Karpas-422 (cell line): ENCODE data around the gene JAG2. TPM values are rescaled to one million over a fixed set of nuclear protein-coding genes. Genes with fewer than 3 reads are reported as not detected.
"Not testable (repeated sequence)": the region's sequence is repeated elsewhere in the genome, so short reads cannot be mapped to it uniquely, and the experiment has no call there.

Experiments used
- DNase-seq: peaks from one replicate; pipeline ENCODE4 v3.0.0-alpha.2; 2015
- H2AFZ ChIP-seq: fragments of 200-600 bp; sonication (generic); 2 replicates; pipeline ENCODE4 v1.6.1; 2014; ENCODE audit warnings: antibody characterized with exemption, low read length, mixed read lengths
- H3K27ac ChIP-seq: fragments of 200-600 bp; sonication (generic); 2 replicates; pipeline ENCODE4 v1.5.1; 2014; ENCODE audit warnings: mild to moderate bottlenecking, low read length, moderate library complexity
- H3K27me3 ChIP-seq: fragments of 200-600 bp; sonication (generic); 2 replicates; pipeline ENCODE4 v1.6.1; 2014; ENCODE audit warnings: low read length, mixed read lengths
- H3K36me3 ChIP-seq: fragments of 200-600 bp; sonication (generic); 2 replicates; pipeline ENCODE4 v1.6.1; 2014; ENCODE audit warnings: low read length, mixed read lengths; ENCODE audit not compliant: insufficient read depth
- H3K4me1 ChIP-seq: fragments of 200-600 bp; sonication (generic); 2 replicates; pipeline ENCODE4 v1.6.1; 2014; ENCODE audit warnings: mild to moderate bottlenecking, low read length, mixed read lengths
- H3K4me2 ChIP-seq: fragments of 200-600 bp; sonication (generic); 2 replicates; pipeline ENCODE4 v1.6.1; 2014; ENCODE audit warnings: low read length, low read depth, mild to moderate bottlenecking; ENCODE audit not compliant: poor library complexity, severe bottlenecking
- H3K4me3 ChIP-seq: fragments of 200-600 bp; sonication (generic); 2 replicates; pipeline ENCODE4 v1.5.1; 2014; ENCODE audit warnings: mild to moderate bottlenecking, antibody characterized with exemption, low read length, mixed read lengths
- H3K79me2 ChIP-seq: fragments of 200-600 bp; sonication (generic); 2 replicates; pipeline ENCODE4 v1.6.1; 2014; ENCODE audit warnings: mild to moderate bottlenecking, low read length, mixed read lengths
- H3K9ac ChIP-seq: fragments of 200-600 bp; sonication (generic); 2 replicates; pipeline ENCODE4 v1.6.0; 2014; ENCODE audit warnings: low read length
- H3K9me2 ChIP-seq: fragments of 200-600 bp; sonication (generic), shearing (Covaris generic); replicated peaks from 2 replicates; pipeline ENCODE4 v1.6.0; 2014; ENCODE audit warnings: mild to moderate bottlenecking, low read length, moderate library complexity; ENCODE audit not compliant: insufficient read depth
- H3K9me3 ChIP-seq: fragments of 300-700, 200-600 bp; sonication (generic); 2 replicates; pipeline ENCODE4 v1.6.1; 2014; ENCODE audit warnings: low read length, mixed read lengths
- H4K20me1 ChIP-seq: fragments of 200-600 bp; sonication (generic); 2 replicates; pipeline ENCODE4 v1.6.1; 2014; ENCODE audit warnings: mild to moderate bottlenecking, antibody characterized with exemption, low read length, low read depth; ENCODE audit not compliant: insufficient read depth
- total RNA-seq: library from RNA; depleted of rRNA; stranded (reverse); fragments of >200 nt; shearing (Covaris generic); gene quantifications from 2 replicates; pipeline ENCODE4 v1.2.3, GENCODE V29; 2014; ENCODE audit warnings: low replicate concordance

Gene JAG2
- total RNA-seq, 1 experiment from 2014 or later = not detected

- Histone ChIP-seq H2AFZ (no peak overlapping the region), H3K4me3 (no peak overlapping the region), H3K4me2 (no peak overlapping the region), H3K4me1 (no peaks in the 10 kb centered on the region), H3K27me3 (no peaks in the 10 kb centered on the region; the same call in 1 of the 2 replicates), H3K27ac (no peak overlapping the region), H4K20me1 (no peaks in the 10 kb centered on the region), H3K79me2 (no peaks in the 10 kb centered on the region), H3K36me3 (no peaks in the 10 kb centered on the region), H3K9me3 (no peaks in the 10 kb centered on the region), H3K9ac (no peak overlapping the region), H3K9me2 (no peaks in the 10 kb centered on the region)
- DNase-seq = no peak
These were observed 51.3 kb downstream of the JAG2 start for GRCh38 chr14:105117257-105117646.

- H3K4me1 ChIP-seq = no peaks in the 10 kb centered on the region
- no peaks in the 10 kb centered on the region for H3K9me3 ChIP-seq
- no peak overlapping the region for H3K4me2 ChIP-seq
- H3K27me3 ChIP-seq = no peaks in the 10 kb centered on the region; the same call in 1 of the 2 replicates
- H3K79me2 ChIP-seq = no peaks in the 10 kb centered on the region
- no peak overlapping the region for H2AFZ ChIP-seq
- H3K9ac ChIP-seq = no peak overlapping the region
- no peaks in the 10 kb centered on the region for H4K20me1 ChIP-seq
- no peak overlapping the region for H3K4me3 ChIP-seq
- H3K27ac ChIP-seq = no peak overlapping the region
- no peak for DNase-seq
- no peaks in the 10 kb centered on the region for H3K36me3 ChIP-seq
- no peaks in the 10 kb centered on the region for H3K9me2 ChIP-seq
These were observed 51.9 kb downstream of the JAG2 start for GRCh38 chr14:105116451-105117256.

- DNase-seq, H3K9me2 ChIP-seq, H3K4me2 ChIP-seq, H4K20me1 ChIP-seq, H3K27me3 ChIP-seq, H3K27ac ChIP-seq, H3K36me3 ChIP-seq, H3K79me2 ChIP-seq, H2AFZ ChIP-seq, H3K4me3 ChIP-seq, H3K4me1 ChIP-seq, H3K9ac ChIP-seq, H3K9me3 ChIP-seq: not testable (repeated sequence)
These were observed 59.3 kb downstream of the JAG2 start for GRCh38 chr14:105109243-105109642.

- Histone ChIP-seq H3K27ac (no peak overlapping the region), H3K4me3 (no peak overlapping the region), H2AFZ (no peak overlapping the region), H3K4me1 (no peaks in the 10 kb centered on the region), H3K9me3 (no peaks in the 10 kb centered on the region), H4K20me1 (no peaks in the 10 kb centered on the region), H3K4me2 (no peak overlapping the region), H3K9me2 (no peaks in the 10 kb centered on the region), H3K27me3 (0 out of 2 replicates have a peak, but pooled peaks cover 2% of the 10 kb centered on the region), H3K9ac (no peak overlapping the region), H3K36me3 (no peaks in the 10 kb centered on the region), H3K79me2 (no peaks in the 10 kb centered on the region)
- DNase-seq = no peak
These were observed 60.1 kb downstream of the JAG2 start for GRCh38 chr14:105108516-105108864.

DNA sequence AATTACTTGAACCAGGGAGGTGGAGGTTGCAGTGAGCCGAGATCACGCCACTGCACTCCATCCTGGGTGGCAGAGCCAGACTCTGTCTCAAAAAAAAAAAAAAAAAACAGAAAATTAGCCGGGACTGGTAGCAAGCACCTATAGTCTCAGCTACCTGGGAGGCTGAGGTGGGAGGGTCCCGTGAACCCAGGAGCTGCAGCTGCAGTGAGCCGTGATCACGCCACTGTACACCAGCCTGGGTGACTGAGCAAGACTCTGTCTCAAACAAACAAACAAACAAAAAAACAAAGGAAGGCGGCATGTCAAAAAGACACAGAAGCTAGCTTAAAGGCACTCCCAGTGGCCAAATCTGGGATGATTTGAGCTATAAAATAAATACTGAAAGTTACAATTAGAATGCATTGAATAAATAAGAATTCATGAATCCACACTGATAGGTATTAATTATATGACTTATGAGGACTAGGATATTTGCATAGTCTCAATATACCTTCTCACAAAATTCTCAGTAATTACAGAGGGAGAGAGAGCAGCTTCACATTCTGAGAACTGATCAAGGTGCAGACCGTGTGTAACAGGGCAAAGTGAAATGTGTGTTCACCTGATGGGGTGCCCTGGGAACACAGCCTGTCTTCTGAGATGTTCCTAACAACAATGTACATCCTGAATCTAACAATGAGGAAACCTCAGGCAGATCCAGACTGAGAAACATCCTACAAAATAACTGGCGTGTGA, 60.6 kb downstream of the JAG2 start:
- Histone ChIP-seq H3K27me3 (0 out of 2 replicates have a peak, but pooled peaks cover 4% of the 10 kb centered on the region), H2AFZ (no peak overlapping the region), H3K36me3 (no peaks in the 10 kb centered on the region), H3K79me2 (no peaks in the 10 kb centered on the region), H3K27ac (no peak overlapping the region), H3K4me3 (no peak overlapping the region), H3K9me2 (no peaks in the 10 kb centered on the region), H3K4me2 (no peak overlapping the region), H3K9me3 (no peaks in the 10 kb centered on the region), H4K20me1 (no peaks in the 10 kb centered on the region), H3K4me1 (no peaks in the 10 kb centered on the region), H3K9ac (no peak overlapping the region)
- DNase-seq = no peak

DNA sequence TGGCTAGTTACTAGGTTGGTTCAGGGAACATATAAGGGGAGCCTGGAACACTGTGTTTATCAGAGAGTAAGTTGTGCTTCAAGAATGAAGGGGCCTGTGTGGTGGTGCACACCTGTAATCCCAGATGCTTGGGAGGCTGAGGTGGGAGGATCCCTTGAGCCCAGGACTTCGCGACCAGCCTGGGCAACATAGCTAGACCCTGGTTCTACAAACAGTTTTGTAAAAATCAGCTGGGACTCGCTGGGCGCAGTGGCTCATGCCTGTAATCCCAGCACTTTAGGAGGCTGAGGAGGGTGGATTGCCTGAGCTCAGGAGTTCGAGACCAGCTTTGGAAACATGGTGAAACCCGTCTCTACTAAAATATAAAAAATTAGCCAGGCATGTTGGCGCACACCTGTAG, 61.2 kb downstream of the JAG2 start:
- Histone ChIP-seq H3K9me2 (no peaks in the 10 kb centered on the region), H3K4me1 (no peaks in the 10 kb centered on the region), H3K36me3 (no peaks in the 10 kb centered on the region), H3K9me3 (no peaks in the 10 kb centered on the region), H3K4me3 (no peak overlapping the region), H3K27ac (no peak overlapping the region), H4K20me1 (no peaks in the 10 kb centered on the region), H2AFZ (no peak overlapping the region), H3K79me2 (no peaks in the 10 kb centered on the region), H3K9ac (no peak overlapping the region), H3K27me3 (0 out of 2 replicates have a peak, but pooled peaks cover 4% of the 10 kb centered on the region), H3K4me2 (no peak overlapping the region)
- no peak for DNase-seq

DNA sequence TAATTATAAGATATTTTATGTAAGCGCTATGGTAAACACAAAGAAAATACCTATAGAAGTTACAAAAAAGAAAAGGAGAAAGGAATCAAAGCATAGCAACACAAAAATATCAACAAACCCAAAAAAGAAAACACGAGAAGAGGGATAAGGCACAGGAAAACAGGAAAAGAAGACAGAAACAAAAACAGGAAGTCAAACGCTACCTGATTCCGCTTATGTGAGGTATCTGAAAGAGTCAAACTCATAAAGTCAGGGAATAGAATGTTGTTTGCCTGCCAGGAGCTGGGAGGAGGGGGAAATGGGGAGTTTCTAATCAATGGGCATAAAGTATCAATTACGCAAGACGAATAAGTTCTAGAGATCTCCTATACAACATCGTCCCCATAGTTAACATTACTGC, 63.4 kb downstream of the JAG2 start:
- Histone ChIP-seq H3K4me1 (no peaks in the 10 kb centered on the region), H3K27me3 (0 out of 2 replicates have a peak, but pooled peaks cover 4% of the 10 kb centered on the region), H3K27ac (no peak overlapping the region), H3K9ac (no peak overlapping the region), H3K9me3 (no peaks in the 10 kb centered on the region), H3K4me3 (no peak overlapping the region), H3K79me2 (no peaks in the 10 kb centered on the region), H3K4me2 (no peak overlapping the region), H3K9me2 (no peaks in the 10 kb centered on the region), H3K36me3 (no peaks in the 10 kb centered on the region), H4K20me1 (no peaks in the 10 kb centered on the region), H2AFZ (no peak overlapping the region)
- no peak for DNase-seq

- Histone ChIP-seq H3K4me2 (no peak overlapping the region), H3K4me1 (no peaks in the 10 kb centered on the region)
These were observed 65.7 kb downstream of the JAG2 start for GRCh38 chr14:105102893-105103292.

More at GRCh38 chr14:105102893-105103292, 65.7 kb downstream of the JAG2 start:
- Histone ChIP-seq H3K27me3 (0 out of 2 replicates have a peak, but pooled peaks cover 4% of the 10 kb centered on the region), H3K36me3 (no peaks in the 10 kb centered on the region), H2AFZ (no peak overlapping the region), H3K9me3 (0 out of 2 replicates have a peak, but pooled peaks cover 3% of the 10 kb centered on the region), H3K9me2 (no peaks in the 10 kb centered on the region), H3K9ac (no peak overlapping the region), H3K4me3 (no peak overlapping the region), H4K20me1 (no peaks in the 10 kb centered on the region), H3K27ac (no peak overlapping the region), H3K79me2 (no peaks in the 10 kb centered on the region)
- no peak for DNase-seq
